Upper lobe of right lung (tissue), 1 donor: ENCODE results near the gene OR7G3. TPM values are rescaled to one million over a fixed set of nuclear protein-coding genes. Genes with fewer than 3 reads are reported as not detected.

ENCODE experiments used
- ATAC-seq: fragments of 200-7000 bp; cut with Tn5 transposase; one replicate; pipeline ENCODE4 v1.9.1; 2020; ENCODE audit warnings: mild to moderate bottlenecking, moderate library complexity
- DNase-seq: peaks from one replicate; pipeline ENCODE4 v3.0.0-alpha.2; 2020
- H3K27ac ChIP-seq: fragments of 200-600 bp; one replicate; pipeline ENCODE4 v1.8.0; 2022
- H3K27me3 ChIP-seq: fragments of 200-600 bp; one replicate; pipeline ENCODE4 v1.8.0; 2022; ENCODE audit warnings: mild to moderate bottlenecking
- H3K36me3 ChIP-seq: fragments of 200-600 bp; one replicate; pipeline ENCODE4 v1.8.0; 2022
- H3K4me1 ChIP-seq: fragments of 200-600 bp; one replicate; pipeline ENCODE4 v1.8.0; 2022
- H3K4me3 ChIP-seq: fragments of 200-600 bp; one replicate; pipeline ENCODE4 v1.8.0; 2022; ENCODE audit warnings: mild to moderate bottlenecking
- H3K9me3 ChIP-seq: fragments of 200-600 bp; one replicate; pipeline ENCODE4 v1.8.0; 2022
- CTCF ChIP-seq: fragments of 200-600 bp; IDR thresholded peaks from one replicate; pipeline ENCODE4 v1.8.0; 2022; ENCODE audit warnings: antibody characterized with exemption
- intact Hi-C: fragments of 100-400 bp; cut with DNase I; formaldehyde crosslinking; loops from one replicate; pipeline ENCODE4 v1.11.0; 2022
- long read RNA-seq: library from polyadenylated mRNA; unstranded; transcript quantifications from one replicate; pipeline ENCODE4 v2.0.0, GENCODE V29; 2021
- total RNA-seq: library from RNA; stranded (reverse); fragmentation: NEBNext Ultra II Directional; extraction: Animal tissue kit (Norgen Biotek cat#: 25700); gene quantifications from one replicate; pipeline ENCODE4 v1.2.1, GENCODE V29; 2021
- donor health status: DM: no; HTN: yes; CAD: no; lungs with severe emphysema.

The OR7G3 gene
- total RNA-seq: not detected
- long read RNA-seq: 0 reads

- no peak within 1 kb of the TSS for H3K27ac ChIP-seq
Measured at GRCh38 chr19:9126900-9127405, at the start of gene OR7G3. Gene OR7G3, minus strand, starts transcription at chr19:9126950. Its CDS starts 0 bp downstream, at chr19:9126950.

DNA sequence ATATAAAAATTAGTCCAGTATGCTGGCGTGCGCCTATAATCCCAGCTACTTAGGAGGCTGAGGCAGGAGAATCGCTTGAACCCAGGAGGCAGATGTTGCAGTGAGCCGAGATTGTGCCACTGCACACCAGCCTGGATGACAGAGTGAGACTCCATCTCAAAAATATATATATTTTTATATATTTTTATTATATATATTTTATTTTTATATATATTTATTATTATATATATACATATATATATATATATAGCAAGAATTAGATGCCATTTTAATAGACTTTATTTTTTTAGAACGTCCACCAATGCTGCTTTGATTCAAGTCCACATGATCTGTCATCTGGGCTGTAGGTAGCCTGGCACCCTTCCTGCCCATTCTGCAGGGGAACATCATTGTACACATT lies 48.6 kb upstream of the OR7G3 start:
- Histone ChIP-seq H3K27me3 (no peaks in the 10 kb centered on the region), H3K4me1 (no peaks in the 10 kb centered on the region), H3K27ac (no peak overlapping the region), H3K36me3 (no peaks in the 10 kb centered on the region), H3K9me3 (no peaks in the 10 kb centered on the region), H3K4me3 (no peak overlapping the region)
- intact Hi-C loops: no loop called here
- ATAC-seq: no peak
- DNase-seq: no peak
- TF ChIP-seq CTCF: no peak

More at GRCh38 chr19:9126900-9127405, at the start of gene OR7G3:
- Histone ChIP-seq H3K36me3 (no peaks in the 10 kb centered on the region), H3K9me3 (no peaks in the 10 kb centered on the region), H3K4me3 (no peak within 1 kb of the TSS), H3K4me1 (no peaks in the 10 kb centered on the region), H3K27me3 (peaks cover 5% of the 10 kb centered on the region)
- ATAC-seq (no peak), DNase-seq (no peak)
- intact Hi-C loops: no loop called here
- no peak for TF ChIP-seq CTCF

- intact Hi-C loops: no loop called here
- TF ChIP-seq CTCF: no peak
- Histone ChIP-seq H3K9me3 (no peaks in the 10 kb centered on the region), H3K27me3 (no peaks in the 10 kb centered on the region), H3K27ac (no peak overlapping the region), H3K4me1 (no peaks in the 10 kb centered on the region), H3K4me3 (no peak overlapping the region), H3K36me3 (no peaks in the 10 kb centered on the region)
- ATAC-seq (no peak), DNase-seq (no peak)
Measured at GRCh38 chr19:9171393-9171991, 44.7 kb upstream of the OR7G3 start.

DNA sequence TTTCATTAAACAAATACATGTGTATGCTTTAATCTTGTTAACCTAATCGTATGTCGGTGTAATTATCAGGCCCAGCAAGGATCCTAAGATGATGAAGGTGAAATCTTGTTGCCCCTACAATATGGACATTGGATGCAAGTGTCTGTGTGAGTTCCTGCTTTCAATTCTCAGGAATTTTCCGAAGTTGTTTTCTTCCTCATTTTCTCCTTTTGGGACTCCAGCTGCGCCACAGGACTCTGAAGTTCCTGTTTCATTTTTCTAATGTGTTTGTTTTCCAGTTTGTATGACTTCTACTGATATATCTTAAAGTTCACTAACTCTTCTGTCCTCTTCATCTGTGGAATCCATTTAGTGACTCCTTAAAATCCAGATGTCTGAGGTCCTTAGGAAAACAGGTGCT lies 40.1 kb upstream of the OR7G3 start:
- no peaks in the 10 kb centered on the region for H3K4me1 ChIP-seq
- TF ChIP-seq CTCF: no peak
- H3K27me3 ChIP-seq: no peaks in the 10 kb centered on the region
- peaks cover 16% of the 10 kb centered on the region for H3K36me3 ChIP-seq
- intact Hi-C loops: no loop called here
- no peaks in the 10 kb centered on the region for H3K9me3 ChIP-seq
- no peak overlapping the region for H3K27ac ChIP-seq
- ATAC-seq (no peak), DNase-seq (no peak)
- no peak overlapping the region for H3K4me3 ChIP-seq

GRCh38 chr19:9165261-9165660 lies 38.5 kb upstream of the OR7G3 start:
- intact Hi-C loops: no loop called here
- H3K9me3 ChIP-seq: peaks cover 6% of the 10 kb centered on the region

More at GRCh38 chr19:9165261-9165660, 38.5 kb upstream of the OR7G3 start:
- Histone ChIP-seq H3K27me3 (no peaks in the 10 kb centered on the region), H3K4me1 (no peaks in the 10 kb centered on the region), H3K4me3 (no peak overlapping the region), H3K27ac (no peak overlapping the region), H3K36me3 (peaks cover 32% of the 10 kb centered on the region)
- TF ChIP-seq CTCF: no peak
- DNase-seq: no peak
- no peak for ATAC-seq
